AG09309 (cell line): Measurements from ENCODE around the gene FGF6.

Experiments
- DNase-seq: peaks from one replicate; pipeline ENCODE4 v3.0.0-alpha.2; 2010; ENCODE audit warnings: low read depth
- H3K4me3 ChIP-seq: 2 replicates; pipeline ENCODE4 v1.5.1; 2011; ENCODE audit warnings: mild to moderate bottlenecking, low read depth, low read length, moderate library complexity; ENCODE audit not compliant: control insufficient read depth
- TF ChIP-seq, protein P1 (sequence below): IDR thresholded peaks from 2 replicates; pipeline ENCODE4 v1.5.1; 2011; ENCODE audit warnings: mild to moderate bottlenecking, low read depth, low read length, inconsistent platforms; ENCODE audit not compliant: insufficient read depth, control insufficient read depth; ENCODE audit errors: missing control alignments

FGF6 gene

GRCh38 chr12:4454315-4454860 is 8.8 kb upstream of the FGF6 start:
- no peak for DNase-seq
- TF ChIP-seq, protein P1, sequence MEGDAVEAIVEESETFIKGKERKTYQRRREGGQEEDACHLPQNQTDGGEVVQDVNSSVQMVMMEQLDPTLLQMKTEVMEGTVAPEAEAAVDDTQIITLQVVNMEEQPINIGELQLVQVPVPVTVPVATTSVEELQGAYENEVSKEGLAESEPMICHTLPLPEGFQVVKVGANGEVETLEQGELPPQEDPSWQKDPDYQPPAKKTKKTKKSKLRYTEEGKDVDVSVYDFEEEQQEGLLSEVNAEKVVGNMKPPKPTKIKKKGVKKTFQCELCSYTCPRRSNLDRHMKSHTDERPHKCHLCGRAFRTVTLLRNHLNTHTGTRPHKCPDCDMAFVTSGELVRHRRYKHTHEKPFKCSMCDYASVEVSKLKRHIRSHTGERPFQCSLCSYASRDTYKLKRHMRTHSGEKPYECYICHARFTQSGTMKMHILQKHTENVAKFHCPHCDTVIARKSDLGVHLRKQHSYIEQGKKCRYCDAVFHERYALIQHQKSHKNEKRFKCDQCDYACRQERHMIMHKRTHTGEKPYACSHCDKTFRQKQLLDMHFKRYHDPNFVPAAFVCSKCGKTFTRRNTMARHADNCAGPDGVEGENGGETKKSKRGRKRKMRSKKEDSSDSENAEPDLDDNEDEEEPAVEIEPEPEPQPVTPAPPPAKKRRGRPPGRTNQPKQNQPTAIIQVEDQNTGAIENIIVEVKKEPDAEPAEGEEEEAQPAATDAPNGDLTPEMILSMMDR, result no peak
- no peak overlapping the region for H3K4me3 ChIP-seq

- no peak overlapping the region for H3K4me3 ChIP-seq
- TF ChIP-seq, protein P1, result no peak
- no peak for DNase-seq
Measured at GRCh38 chr12:4451694-4452093, 6.1 kb upstream of the FGF6 start.

GRCh38 chr12:4450551-4451112 is 5.0 kb upstream of the FGF6 start:
- no peak overlapping the region for H3K4me3 ChIP-seq
- TF ChIP-seq, protein P1, result no peak
- no peak for DNase-seq

DNA sequence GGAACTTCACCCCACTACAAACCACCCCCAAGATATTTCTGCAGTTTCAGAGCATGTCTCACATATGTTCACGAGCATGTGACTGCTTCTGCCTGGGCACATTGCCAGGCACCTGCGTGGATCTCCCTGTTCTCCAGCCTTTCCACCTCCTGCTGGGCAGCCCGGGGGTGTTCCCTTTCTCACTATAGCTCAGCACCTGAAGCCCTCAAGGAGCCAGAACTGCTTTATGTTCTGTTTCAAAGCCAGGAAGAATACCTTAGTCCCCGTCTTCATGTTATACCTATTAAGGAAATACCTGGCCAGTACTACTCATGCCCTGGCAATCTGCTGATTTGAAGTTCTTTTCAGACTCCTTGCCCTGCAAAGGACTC is 4.2 kb upstream of the FGF6 start:
- no peak overlapping the region for H3K4me3 ChIP-seq
- no peak for DNase-seq
- TF ChIP-seq, protein P1, result no peak

GRCh38 chr12:4448943-4449850 is 3.6 kb upstream of the FGF6 start:
- H3K4me3 ChIP-seq, result no peak overlapping the region
- TF ChIP-seq, protein P1, result no peak
- DNase-seq, result no peak

GRCh38 chr12:4448371-4448940 is 2.8 kb upstream of the FGF6 start:
- TF ChIP-seq, protein P1, result no peak
- no peak for DNase-seq
- H3K4me3 ChIP-seq, result no peak overlapping the region
